K562 (cell line): ENCODE results near the gene HNRNPM. TPM values are rescaled to one million over a fixed set of nuclear protein-coding genes. Genes with fewer than 3 reads are reported as not detected.

Source experiments
- ARID1B ChIP-seq: fragments of 450-650 bp; IDR thresholded peaks from 2 replicates; pipeline ENCODE4 v1.6.1; 2016; ENCODE audit warnings: antibody characterized with exemption, mild to moderate bottlenecking, inconsistent platforms
- BRD4 ChIP-seq: fragments of 200-600 bp; sonication (generic); IDR thresholded peaks from 2 replicates; pipeline ENCODE4 v1.6.1; 2017; ENCODE audit warnings: inconsistent platforms
- FOXP1 ChIP-seq: sonication (generic); formaldehyde crosslinking; IDR thresholded peaks from 2 replicates; pipeline ENCODE4 v1.8.0; 2022; ENCODE audit warnings: mild to moderate bottlenecking, missing genetic modification reagents
- GABPB2 ChIP-seq: fragments of 250-450 bp; sonication (Bioruptor Pico); conservative IDR thresholded peaks from 2 replicates; pipeline ENCODE4 v1.5.1; 2021; ENCODE audit warnings: mild to moderate bottlenecking
- MTA1 ChIP-seq: fragments of 450-650 bp; IDR thresholded peaks from 2 replicates; pipeline ENCODE4 v1.6.1; 2017; ENCODE audit warnings: borderline replicate concordance
- PATZ1 ChIP-seq: fragments of 250-450 bp; sonication (Bioruptor Pico); IDR thresholded peaks from 2 replicates; pipeline ENCODE4 v1.5.0; 2020; ENCODE audit warnings: mild to moderate bottlenecking, borderline replicate concordance
- POLR2AphosphoS5 ChIP-seq: IDR thresholded peaks from 2 replicates; pipeline ENCODE4 v1.6.1; 2011; ENCODE audit warnings: mild to moderate bottlenecking, low read depth, low read length, moderate library complexity; ENCODE audit not compliant: control insufficient read depth, insufficient read depth
- SIN3A ChIP-seq, 2 experiments: fragments of 150-350 bp in 1 of 2; IDR thresholded peaks; 2 replicates each; pipeline ENCODE4 v1.6.1; 2011 to 2016; ENCODE audit warnings: borderline replicate concordance in 2 of 2, low read depth in 2 of 2, low read length in 2 of 2, mild to moderate bottlenecking in 2 of 2, moderate library complexity in 2 of 2; ENCODE audit not compliant: control insufficient read depth in 1 of 2
- SMAD4 ChIP-seq: fragments of 250-450 bp; sonication (Bioruptor Pico); conservative IDR thresholded peaks from 2 replicates; pipeline ENCODE4 v1.8.0; 2021; ENCODE audit warnings: inconsistent platforms, mild to moderate bottlenecking, moderate library complexity
- SNRNP70 ChIP-seq: fragments of 200-400 bp; formaldehyde crosslinking; optimal IDR thresholded peaks from 2 replicates; pipeline ENCODE3; 2017; ENCODE audit warnings: low read depth, low read length
- TRIM24 ChIP-seq, 2 experiments: fragments of 450-650 bp; IDR thresholded peaks; 2 replicates each; pipeline ENCODE4 v1.6.1; 2016
- ZNF212 ChIP-seq: fragments of 450-650 bp; formaldehyde crosslinking; IDR thresholded peaks from 2 replicates; pipeline ENCODE4 v1.4.0; 2020; ENCODE audit warnings: mild to moderate bottlenecking
- polyA plus RNA-seq, 8 experiments: library from polyadenylated mRNA; depleted of rRNA in 4 of 8; stranded (reverse) in 5 of 8; unstranded in 3 of 8; fragments of >200 nt; fragmentation: Nextera tagmentation in 2 of 8; fragmentation: Illumina TruSeq in 1 of 8; extraction: Ambion mirVana in 2 of 8; extraction: Trizol in 1 of 8; gene quantifications; 2 replicates each; pipeline versions ENCODE4 v1.2.1 to v1.2.3, GENCODE V29; 2011 to 2014; ENCODE audit warnings: inconsistent platforms in 1 of 8, missing spikeins in 1 of 8
- total RNA-seq, 7 experiments: library from RNA; depleted of rRNA in 6 of 7; stranded (reverse); fragments of >200 nt in 6 of 7; fragmentation: Illumina TruSeq in 2 of 7; extraction: Trizol in 2 of 7; gene quantifications; 2 replicates each; pipeline versions ENCODE4 v1.2.1 to v1.2.3, GENCODE V29; 2011 to 2021; ENCODE audit warnings: low replicate concordance in 1 of 7

The HNRNPM gene
- total and polyA plus RNA-seq, 9 of the 15 experiments (the other 6 are each of a cell fraction or from before 2014, with no cell fraction given), result 11.1 to 340 (median 195) TPM

GRCh38 chr19:8513687-8514504, 69.1 kb downstream of the HNRNPM start, which contains the start of gene ZNF414 (continued):
- peak; percentile 18; the same call in 1 of the 2 replicates for TF ChIP-seq SMAD4 (CRISPR knock-in tag)
- no peak for TF ChIP-seq GABPB2 (CRISPR knock-in tag)
- TF ChIP-seq BRD4, result no peak
- no peak for TF ChIP-seq MTA1
- TF ChIP-seq FOXP1 (CRISPR knock-in tag), result peak; percentile 55; the same call in 1 of the 2 replicates
- peak; percentile 33 to 65; a peak in 1 of 4 replicates for TF ChIP-seq TRIM24 (IDR thresholded peaks at IDR 0.05)
- peak in 1 of 2 experiments; percentile 67; a peak in 1 of 4 replicates for TF ChIP-seq SIN3A (IDR thresholded peaks at IDR 0.05; ENCODE audit: borderline replicate concordance in 2 of 2, control insufficient read depth in 1 of 2, low read depth in 2 of 2, low read length in 2 of 2)
- TF ChIP-seq PATZ1, result no peak
- TF ChIP-seq SNRNP70, result no peak
- peak; percentile 71 for TF ChIP-seq POLR2AphosphoS5
- TF ChIP-seq ZNF212 (CRISPR knock-in tag), result no peak
- peak; percentile 70 for TF ChIP-seq ARID1B
